Liver (tissue), 9 donors: ENCODE data around the gene ADAM19. TPM values are rescaled to one million over a fixed set of nuclear protein-coding genes. Genes with fewer than 3 reads are reported as not detected.

Experiments used
- DNase-seq: peaks from one replicate; pipeline ENCODE4 v3.0.0-alpha.2; 2017; ENCODE audit warnings: low spot score
- H3K27ac ChIP-seq, 2 donors: one replicate each; pipeline ENCODE4 v1.7.0; 2013; ENCODE audit warnings: inconsistent platforms in 2 of 2, low read length in 2 of 2, control low read depth in 1 of 2, low read depth in 1 of 2, mild to moderate bottlenecking in 1 of 2
- H3K27me3 ChIP-seq, 4 donors: one replicate each; pipeline versions ENCODE4 v1.6.1 to v1.7.0; 2013; ENCODE audit warnings: low read length in 3 of 4, inconsistent platforms in 1 of 4, mild to moderate bottlenecking in 1 of 4, moderate library complexity in 1 of 4; ENCODE audit not compliant: control insufficient read depth in 4 of 4, insufficient read depth in 4 of 4
- H3K36me3 ChIP-seq, 4 donors: one replicate each; pipeline versions ENCODE4 v1.6.1 to v1.7.0; 2013; ENCODE audit warnings: low read length in 3 of 4, mild to moderate bottlenecking in 3 of 4, low read depth in 1 of 4, moderate library complexity in 1 of 4; ENCODE audit not compliant: control insufficient read depth in 4 of 4, insufficient read depth in 3 of 4
- H3K4me1 ChIP-seq, 4 donors: one replicate each; pipeline versions ENCODE4 v1.6.1 to v1.7.0; 2013; ENCODE audit warnings: low read length in 3 of 4, mild to moderate bottlenecking in 3 of 4, moderate library complexity in 1 of 4; ENCODE audit not compliant: control insufficient read depth in 4 of 4, insufficient read depth in 4 of 4
- H3K4me3 ChIP-seq, 3 donors: one replicate each; pipeline versions ENCODE4 v1.6.1 to v1.7.0; 2013; ENCODE audit warnings: low read length in 3 of 3, control low read depth in 1 of 3, low read depth in 1 of 3, mild to moderate bottlenecking in 1 of 3
- H3K9ac ChIP-seq, 2 donors: one replicate each; pipeline ENCODE4 v1.7.0; 2013; ENCODE audit warnings: low read length in 2 of 2, mild to moderate bottlenecking in 2 of 2, moderate library complexity in 2 of 2, control low read depth in 1 of 2, low read depth in 1 of 2
- H3K9me3 ChIP-seq, 4 donors: one replicate each; pipeline versions ENCODE4 v1.6.1 to v1.7.0; 2013; ENCODE audit warnings: low read length in 3 of 4; ENCODE audit not compliant: control insufficient read depth in 4 of 4
- EGR1 ChIP-seq, 2 donors: IDR thresholded peaks; 2 replicates each; pipeline ENCODE4 v1.6.1; 2016 to 2018; ENCODE audit warnings: antibody characterized with exemption in 2 of 2, low read depth in 2 of 2
- FOXA2 ChIP-seq: IDR thresholded peaks from 2 replicates; pipeline ENCODE4 v1.6.1; 2016; ENCODE audit warnings: antibody characterized with exemption
- HNF4A ChIP-seq, 2 donors: conservative IDR thresholded peaks; 2 replicates each; pipeline ENCODE4 v1.6.1; 2016; ENCODE audit warnings: antibody characterized with exemption in 2 of 2, mild to moderate bottlenecking in 2 of 2
- HNF4G ChIP-seq: IDR thresholded peaks from 2 replicates; pipeline ENCODE4 v1.6.1; 2016; ENCODE audit warnings: antibody characterized with exemption
- JUND ChIP-seq, 2 donors: IDR thresholded peaks; 2 replicates each; pipeline ENCODE4 v1.6.1; 2016; ENCODE audit warnings: antibody characterized with exemption in 2 of 2
- RAD21 ChIP-seq, 2 donors: IDR thresholded peaks; 2 replicates each; pipeline ENCODE4 v1.6.1; 2016; ENCODE audit warnings: antibody characterized with exemption in 2 of 2, mild to moderate bottlenecking in 2 of 2
- SP1 ChIP-seq: IDR thresholded peaks from 2 replicates; pipeline ENCODE4 v1.6.1; 2018; ENCODE audit warnings: antibody characterized with exemption, mild to moderate bottlenecking
- WGBS: extraction: QIAGEN DNeasy Blood & Tissue Kit; methylation state at CpG from one replicate; pipeline ENCODE4 v1.1.7; 2013; 5-methylcytosine and 5-hydroxymethylcytosine counted together
- polyA plus RNA-seq, 2 donors: library from polyadenylated mRNA; stranded (reverse) in 1 of 2; unstranded in 1 of 2; fragments of 200-250 nt in 1 of 2; fragments of >200 nt in 1 of 2; fragmentation: Nextera tagmentation in 1 of 2; extraction: Ambion mirVana in 1 of 2; gene quantifications; one replicate each; pipeline versions ENCODE4 v1.2.1 to v1.2.3, GENCODE V29; 2013 to 2015
- total RNA-seq, 2 donors: library from RNA; depleted of rRNA; stranded (reverse); fragments of >200 nt; gene quantifications; one replicate each; pipeline ENCODE4 v1.2.3, GENCODE V29; 2014
- TF ChIP-seq, protein P1 (sequence below): fragments of 150-350 bp; IDR thresholded peaks from 2 replicates; pipeline ENCODE4 v1.5.1; 2017; ENCODE audit warnings: improper control_type of control experiment, low read depth, low read length; ENCODE audit not compliant: missing input control
- TF ChIP-seq, protein P2 (sequence below): IDR thresholded peaks from 2 replicates; pipeline ENCODE4 v1.6.1; 2016; ENCODE audit warnings: antibody characterized with exemption
- donor health status: healthy.
- donor health status: healthy.
- donor health status: healthy.
- donor health status: healthy.
- donor health status: healthy.

ADAM19 gene
- total and polyA plus RNA-seq, 4 donors, result 2.4 to 7.1 (median 2.9) TPM

DNA sequence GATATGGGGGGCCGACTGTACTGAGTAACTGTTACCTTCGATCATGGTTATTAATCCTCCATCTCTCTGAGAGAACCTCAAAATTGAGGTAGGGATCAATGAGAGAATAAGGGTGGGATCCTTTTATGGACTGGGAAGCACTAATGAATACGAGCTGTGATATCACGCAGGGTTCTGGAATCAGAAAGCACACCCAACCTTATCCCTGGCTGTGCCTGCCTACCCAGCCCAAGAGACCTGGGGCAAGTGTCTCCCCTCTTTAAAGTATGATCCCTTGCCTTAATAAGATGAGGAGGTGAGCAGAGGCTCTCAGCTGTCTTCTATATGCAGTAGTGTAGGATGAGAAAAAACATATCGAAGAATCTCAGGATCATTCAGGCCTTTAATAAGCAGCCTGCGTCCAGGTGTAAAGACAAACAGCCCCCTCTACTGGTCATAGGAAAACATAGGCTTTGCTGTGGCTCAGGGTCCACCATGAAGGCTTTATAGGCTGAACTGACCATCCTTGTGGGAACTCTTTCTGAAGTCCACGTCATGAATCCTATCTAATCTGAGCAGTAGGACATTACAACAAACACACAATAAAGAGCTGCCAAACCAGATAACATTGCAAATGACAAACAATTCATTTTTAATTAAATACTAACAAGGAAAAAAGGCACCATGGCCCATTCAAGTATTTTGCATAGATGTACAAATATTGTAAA lies 98.7 kb downstream of the ADAM19 start:
- H3K9me3 ChIP-seq, result no peaks in the 10 kb centered on the region
- no peak overlapping the region for H3K9ac ChIP-seq
- WGBS, result 69% methylated on average over 7 of the region's 7 CpGs
- H3K4me1 ChIP-seq, result peaks cover 12 to 36% (median 32%) of the 10 kb centered on the region in 4 donors
- no peaks in the 10 kb centered on the region for H3K36me3 ChIP-seq
- H3K4me3 ChIP-seq, result no peak overlapping the region
- DNase-seq, result no peak
- TF ChIP-seq HNF4A (conservative IDR thresholded peaks at IDR 0.05) (peak in 1 of 2 donors; percentile 29), JUND (IDR thresholded peaks at IDR 0.05) (no peak), RAD21 (IDR thresholded peaks at IDR 0.05) (peak; percentile 77 to 86)
- TF ChIP-seq, protein P1, sequence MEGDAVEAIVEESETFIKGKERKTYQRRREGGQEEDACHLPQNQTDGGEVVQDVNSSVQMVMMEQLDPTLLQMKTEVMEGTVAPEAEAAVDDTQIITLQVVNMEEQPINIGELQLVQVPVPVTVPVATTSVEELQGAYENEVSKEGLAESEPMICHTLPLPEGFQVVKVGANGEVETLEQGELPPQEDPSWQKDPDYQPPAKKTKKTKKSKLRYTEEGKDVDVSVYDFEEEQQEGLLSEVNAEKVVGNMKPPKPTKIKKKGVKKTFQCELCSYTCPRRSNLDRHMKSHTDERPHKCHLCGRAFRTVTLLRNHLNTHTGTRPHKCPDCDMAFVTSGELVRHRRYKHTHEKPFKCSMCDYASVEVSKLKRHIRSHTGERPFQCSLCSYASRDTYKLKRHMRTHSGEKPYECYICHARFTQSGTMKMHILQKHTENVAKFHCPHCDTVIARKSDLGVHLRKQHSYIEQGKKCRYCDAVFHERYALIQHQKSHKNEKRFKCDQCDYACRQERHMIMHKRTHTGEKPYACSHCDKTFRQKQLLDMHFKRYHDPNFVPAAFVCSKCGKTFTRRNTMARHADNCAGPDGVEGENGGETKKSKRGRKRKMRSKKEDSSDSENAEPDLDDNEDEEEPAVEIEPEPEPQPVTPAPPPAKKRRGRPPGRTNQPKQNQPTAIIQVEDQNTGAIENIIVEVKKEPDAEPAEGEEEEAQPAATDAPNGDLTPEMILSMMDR, result peak; percentile 56
- H3K27me3 ChIP-seq, result no peaks in the 10 kb centered on the region
- H3K27ac ChIP-seq, result no peak overlapping the region

DNA sequence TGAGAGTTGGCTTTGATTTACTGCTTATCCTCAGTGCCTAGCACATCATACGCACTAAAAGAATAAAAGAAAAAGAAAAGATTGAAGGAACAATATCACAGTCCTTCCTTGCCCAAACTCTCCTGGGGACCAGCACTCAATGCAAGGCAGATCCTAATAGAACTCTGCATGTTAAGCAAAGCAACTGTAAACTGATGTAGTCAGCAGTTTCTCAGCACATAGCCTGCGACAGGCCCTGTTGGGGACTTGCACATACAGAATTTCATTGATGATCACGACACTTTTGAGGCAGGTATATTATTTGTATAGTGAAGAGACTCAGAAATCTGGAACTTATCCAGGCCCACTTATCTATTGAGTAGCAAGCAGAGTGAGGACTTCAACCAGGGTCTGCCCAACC lies 100.1 kb downstream of the ADAM19 start:
- no peaks in the 10 kb centered on the region for H3K9me3 ChIP-seq
- no peaks in the 10 kb centered on the region for H3K27me3 ChIP-seq
- DNase-seq, result no peak
- no peak overlapping the region for H3K27ac ChIP-seq
- TF ChIP-seq HNF4A (conservative IDR thresholded peaks at IDR 0.05), result no peak
- no peak for TF ChIP-seq EGR1 (IDR thresholded peaks at IDR 0.05; ENCODE audit: low read depth in 2 of 2)
- no peak for TF ChIP-seq FOXA2
- TF ChIP-seq, protein P1, result no peak
- TF ChIP-seq RAD21 (IDR thresholded peaks at IDR 0.05), result no peak
- TF ChIP-seq HNF4G, result no peak
- no peak for TF ChIP-seq SP1
- TF ChIP-seq, protein P2, sequence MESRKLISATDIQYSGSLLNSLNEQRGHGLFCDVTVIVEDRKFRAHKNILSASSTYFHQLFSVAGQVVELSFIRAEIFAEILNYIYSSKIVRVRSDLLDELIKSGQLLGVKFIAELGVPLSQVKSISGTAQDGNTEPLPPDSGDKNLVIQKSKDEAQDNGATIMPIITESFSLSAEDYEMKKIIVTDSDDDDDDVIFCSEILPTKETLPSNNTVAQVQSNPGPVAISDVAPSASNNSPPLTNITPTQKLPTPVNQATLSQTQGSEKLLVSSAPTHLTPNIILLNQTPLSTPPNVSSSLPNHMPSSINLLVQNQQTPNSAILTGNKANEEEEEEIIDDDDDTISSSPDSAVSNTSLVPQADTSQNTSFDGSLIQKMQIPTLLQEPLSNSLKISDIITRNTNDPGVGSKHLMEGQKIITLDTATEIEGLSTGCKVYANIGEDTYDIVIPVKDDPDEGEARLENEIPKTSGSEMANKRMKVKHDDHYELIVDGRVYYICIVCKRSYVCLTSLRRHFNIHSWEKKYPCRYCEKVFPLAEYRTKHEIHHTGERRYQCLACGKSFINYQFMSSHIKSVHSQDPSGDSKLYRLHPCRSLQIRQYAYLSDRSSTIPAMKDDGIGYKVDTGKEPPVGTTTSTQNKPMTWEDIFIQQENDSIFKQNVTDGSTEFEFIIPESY, result no peak
- no peak overlapping the region for H3K9ac ChIP-seq
- 96% methylated on average over 3 of the region's 3 CpGs for WGBS
- H3K36me3 ChIP-seq, result no peaks in the 10 kb centered on the region
- H3K4me3 ChIP-seq, result no peak overlapping the region
- peaks cover 12 to 33% (median 31%) of the 10 kb centered on the region in 4 donors for H3K4me1 ChIP-seq
